GM21737 (cell line): ENCODE data around the gene REXO2.

Experiments used
- ATAC-seq: cut with Tn5 transposase; IDR thresholded peaks from one replicate; pipeline ENCODE4 v1.9.1; 2021; ENCODE audit warnings: mild to moderate bottlenecking, moderate library complexity; ENCODE audit not compliant: unreplicated experiment

Gene REXO2

DNA sequence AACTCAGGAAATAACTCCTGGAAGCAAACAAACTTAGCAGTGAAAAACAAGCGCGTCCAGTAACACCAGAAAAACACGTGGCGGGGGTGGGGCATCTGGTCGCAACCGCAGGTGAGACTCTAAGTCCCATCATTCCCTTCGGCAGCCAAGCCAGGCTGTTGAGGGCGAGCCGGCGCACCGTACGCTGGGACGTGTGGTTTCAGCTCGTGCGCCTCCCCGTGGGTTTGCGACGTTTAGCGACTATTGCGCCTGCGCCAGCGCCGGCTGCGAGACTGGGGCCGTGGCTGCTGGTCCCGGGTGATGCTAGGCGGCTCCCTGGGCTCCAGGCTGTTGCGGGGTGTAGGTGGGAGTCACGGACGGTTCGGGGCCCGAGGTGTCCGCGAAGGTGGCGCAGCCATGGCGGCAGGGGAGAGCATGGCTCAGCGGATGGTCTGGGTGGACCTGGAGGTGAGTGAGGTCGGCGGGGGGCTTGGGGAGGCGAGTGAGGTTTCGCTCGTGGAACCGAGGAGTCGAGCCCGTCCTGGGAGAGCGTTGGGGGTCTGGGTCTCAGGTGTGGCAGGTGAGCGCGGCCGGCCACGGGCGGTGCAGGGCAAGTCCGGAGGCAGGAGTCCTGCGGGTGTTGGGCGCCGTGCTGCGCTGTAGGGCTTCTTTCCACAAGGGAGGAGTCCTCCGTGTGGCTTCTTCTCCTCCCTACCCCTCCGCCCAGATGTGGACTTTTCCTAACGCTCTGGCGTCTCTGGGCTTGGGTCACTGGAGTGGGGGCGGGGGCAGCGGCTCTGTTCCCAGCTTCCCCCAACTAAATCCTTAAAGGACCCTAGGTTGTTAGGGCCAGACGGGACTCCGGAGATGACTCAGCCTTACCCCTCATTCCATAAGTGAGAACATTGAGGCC, at the start of gene REXO2:
Gene REXO2, plus strand, starts transcription at position 239 of the 892 bp plus-strand sequence. Its CDS starts 62 bp downstream, at position 301.
- peak; percentile 100 for ATAC-seq

DNA sequence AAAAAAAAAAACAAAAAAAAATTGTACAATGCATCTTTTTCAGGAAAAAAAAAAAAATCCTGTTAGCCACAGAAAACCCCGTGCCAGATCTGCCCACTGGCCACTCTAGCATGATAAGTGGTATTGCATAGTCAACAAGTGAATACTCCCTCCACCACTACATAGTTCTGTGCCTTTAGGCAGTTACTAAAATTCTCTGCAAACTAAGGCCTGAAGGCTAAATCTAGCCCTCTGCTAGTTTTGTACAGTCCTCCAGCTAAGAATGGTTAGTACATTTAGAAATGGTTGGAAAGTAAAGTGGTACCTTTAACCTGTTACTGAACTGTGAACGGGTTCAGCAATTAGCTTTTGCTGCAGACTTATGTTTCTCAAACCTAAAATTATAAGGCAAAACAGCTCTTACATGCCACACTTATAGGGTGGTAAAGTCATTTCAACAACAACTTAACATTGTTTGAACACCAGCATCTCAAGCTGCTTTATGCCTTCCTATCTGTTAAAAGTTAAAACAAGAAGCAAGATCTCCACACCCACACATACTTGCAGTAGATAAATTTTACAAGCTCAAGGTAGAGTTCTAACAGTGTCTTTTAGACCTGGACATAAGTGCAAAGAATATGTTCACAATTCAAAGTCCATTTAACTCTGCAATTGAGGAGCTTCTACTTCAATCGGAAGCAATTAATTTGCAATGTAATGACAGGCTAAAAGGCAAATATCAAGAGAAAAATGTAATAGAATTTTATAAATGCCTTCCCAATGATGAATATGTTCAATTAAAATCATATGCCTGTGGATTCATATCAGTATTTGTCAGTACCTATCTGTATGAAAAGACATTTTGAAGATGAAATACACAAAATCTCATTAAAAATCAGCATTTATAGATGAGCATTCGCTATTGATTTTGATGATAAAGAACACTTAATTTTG, 46.3 kb upstream of the REXO2 start:
- ATAC-seq: no peak

DNA sequence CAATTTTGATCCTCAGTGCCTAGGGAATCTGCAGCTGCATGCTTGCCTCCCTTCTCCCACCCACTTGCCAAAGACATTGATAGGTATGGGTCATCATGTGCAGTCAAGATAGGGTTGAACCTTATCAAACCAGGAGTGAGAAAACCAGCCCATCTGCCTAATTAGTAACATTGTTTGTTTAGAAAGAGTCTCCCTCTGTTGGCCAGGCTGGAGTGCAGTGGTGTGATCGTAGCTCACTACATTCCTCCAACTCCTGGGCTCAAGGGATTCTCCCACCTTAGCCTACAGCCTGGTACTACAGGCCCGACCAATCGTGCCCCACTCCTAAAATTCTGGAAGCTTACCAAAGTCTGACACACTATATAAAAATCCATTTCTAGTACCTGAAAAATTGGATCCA, 43.5 kb upstream of the REXO2 start:
- ATAC-seq: no peak

DNA sequence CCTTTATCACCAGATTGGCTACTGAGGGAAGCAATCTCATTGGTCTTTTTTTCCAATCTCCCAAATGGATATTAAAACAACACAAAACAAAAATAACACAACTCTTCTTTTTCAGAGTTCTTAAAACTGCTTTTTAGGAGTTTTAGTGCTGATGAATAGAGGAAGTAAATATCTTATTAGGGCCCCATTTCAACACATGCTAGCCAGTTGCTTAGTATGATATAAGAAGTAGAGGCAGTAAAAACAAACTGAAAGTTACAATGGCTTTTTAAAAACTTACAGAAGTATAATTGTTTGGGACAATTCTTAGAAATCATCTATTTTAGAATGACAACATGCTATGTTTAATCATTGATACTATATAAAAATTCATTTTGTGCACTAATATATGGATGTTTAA, 42.4 kb upstream of the REXO2 start:
- no peak for ATAC-seq

DNA sequence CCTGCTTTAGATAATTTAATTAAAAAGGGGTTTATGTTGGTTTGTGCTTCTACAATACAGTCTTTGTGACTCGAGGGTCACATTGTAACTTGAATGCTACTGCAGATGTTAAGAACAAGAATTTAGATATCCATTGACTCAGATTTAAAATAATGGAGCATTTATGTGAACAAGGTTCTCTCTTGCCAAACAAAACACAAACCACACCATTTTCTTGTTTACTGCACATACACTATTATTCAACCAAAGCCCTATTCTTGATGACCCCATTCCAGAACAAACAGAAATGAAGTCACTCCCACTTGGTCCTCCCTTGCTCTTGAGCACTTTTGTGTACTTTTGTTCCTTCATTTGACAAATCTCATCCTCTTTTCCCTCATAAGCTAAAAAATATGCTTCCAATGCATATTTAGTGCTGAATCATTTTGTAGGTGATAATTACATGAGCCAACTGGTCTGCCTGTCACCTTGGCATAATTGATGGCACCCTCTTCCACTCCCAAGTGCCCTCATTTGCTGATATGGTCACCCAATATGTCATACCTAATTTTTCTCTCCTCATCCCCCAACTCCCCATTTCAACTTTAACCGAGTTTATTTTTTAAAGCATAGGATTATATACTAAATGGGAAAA, 41.8 kb upstream of the REXO2 start:
- no peak for ATAC-seq

DNA sequence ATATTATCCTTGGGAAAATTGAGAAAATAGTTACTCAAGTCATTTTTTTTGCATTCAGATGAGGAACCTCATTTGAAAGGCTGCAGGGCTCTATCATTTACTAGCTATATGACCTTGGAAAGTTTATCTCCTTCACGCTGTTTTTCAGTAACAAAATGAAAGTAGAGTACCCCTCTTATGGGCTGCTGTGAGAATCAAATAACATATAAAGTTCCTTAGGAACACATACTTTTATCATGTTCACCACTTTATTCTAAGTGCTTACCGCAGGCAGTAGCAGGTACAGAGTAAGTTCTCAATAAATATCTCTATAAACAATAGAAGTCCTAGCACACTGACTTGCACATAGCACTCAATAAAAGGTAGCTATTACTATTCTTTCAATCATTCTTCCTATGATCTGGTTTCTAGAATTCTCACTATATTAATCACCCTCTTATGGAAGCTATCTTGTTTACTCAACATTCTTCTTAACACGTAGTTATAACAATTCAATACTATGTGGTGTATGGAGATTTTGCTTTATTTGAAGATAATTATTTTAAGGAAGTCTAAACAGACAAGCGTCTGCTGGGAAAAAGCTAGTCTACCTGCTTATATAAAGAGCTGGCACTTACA, 40.9 kb upstream of the REXO2 start:
- ATAC-seq: no peak

DNA sequence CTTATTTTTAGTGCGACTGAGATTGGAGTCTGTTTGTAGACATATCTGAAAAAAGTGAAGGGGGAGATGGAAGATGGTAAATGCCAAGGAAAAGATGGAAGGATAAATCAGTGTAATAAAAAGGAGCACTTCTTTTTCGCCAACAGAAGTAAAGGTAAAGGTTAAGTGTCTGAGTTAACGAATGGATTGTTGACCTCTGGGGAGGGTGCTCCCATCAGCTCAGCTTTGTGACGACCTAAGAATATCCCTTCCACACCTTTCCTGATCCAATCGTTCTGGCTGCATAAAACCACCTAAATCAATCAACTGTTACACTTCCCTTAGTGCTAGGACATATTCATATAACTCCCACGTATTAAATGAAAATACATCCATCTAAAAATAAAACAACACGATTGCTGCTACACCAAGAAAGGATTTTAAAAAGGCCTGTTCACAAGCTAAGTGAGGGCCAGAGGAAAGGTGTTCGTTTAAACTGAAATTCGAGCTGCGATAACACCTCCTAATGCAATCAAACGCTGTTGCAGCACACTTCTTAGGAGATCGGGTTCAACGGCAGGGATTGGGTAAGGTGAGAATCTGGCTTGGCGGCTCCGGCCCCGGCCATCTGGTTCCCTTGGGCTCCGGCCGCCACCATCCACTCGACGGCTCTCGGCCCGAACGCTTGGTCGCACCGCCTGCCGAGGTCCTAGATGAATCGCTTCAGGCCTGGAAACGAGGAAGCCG, 39.6 kb upstream of the REXO2 start:
- no peak for ATAC-seq

DNA sequence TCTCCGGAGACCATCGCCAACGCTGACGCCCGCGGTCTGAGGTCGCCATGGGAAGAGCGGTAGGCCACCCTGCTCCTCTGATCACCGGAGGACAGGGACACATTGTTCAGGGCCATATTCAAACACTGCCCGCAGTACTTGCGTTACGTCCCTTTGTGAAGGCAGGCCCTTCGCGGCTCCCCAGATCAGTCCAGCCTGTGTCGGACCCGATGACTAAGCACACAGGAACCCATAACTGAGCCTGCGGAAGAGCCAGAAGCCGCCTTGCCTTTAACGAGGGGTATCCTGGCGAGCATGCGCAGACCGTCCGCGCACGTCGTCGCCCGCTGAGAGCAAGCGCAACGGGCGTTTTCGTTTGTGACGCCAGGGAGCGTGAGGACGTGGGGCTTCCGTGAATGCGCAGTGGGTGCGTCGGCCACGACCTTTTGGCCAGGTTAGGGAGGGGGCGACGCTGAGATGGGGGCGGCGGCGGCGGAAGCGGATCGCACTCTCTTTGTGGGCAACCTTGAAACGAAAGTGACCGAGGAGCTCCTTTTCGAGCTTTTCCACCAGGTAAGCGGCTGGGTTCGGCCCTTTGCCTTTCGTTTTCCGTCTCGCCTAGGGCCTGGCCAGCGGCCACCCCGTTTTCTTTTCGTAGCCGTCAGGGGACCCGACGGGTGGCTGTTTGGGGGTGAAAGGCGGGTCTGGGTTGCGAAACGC, 38.9 kb upstream of the REXO2 start, which contains the start of the genes C11orf71 and RBM7:
Gene C11orf71, minus strand, starts transcription at position 296 of the 699 bp plus-strand sequence. Its CDS starts 180 bp downstream, at position 116.
Gene RBM7, plus strand, starts transcription at position 451 of the 699 bp plus-strand sequence. Its CDS starts 6 bp downstream, at position 457.
- peak; percentile 92 for ATAC-seq

DNA sequence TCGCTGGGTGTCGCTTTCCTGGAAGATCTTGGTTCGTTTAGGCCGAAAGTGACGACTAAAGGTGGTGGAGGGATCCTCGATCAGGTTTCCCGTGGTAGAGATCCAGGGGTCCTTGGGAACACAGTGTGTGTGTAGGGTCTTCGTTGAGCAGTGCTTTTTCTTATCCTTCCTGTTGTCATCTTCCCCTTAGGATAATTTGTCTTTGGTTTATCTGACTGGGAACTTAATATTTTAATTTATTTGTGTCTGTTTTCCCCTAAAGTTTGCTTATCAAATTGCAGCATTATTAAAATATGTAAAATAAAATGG, 38.4 kb upstream of the REXO2 start:
- ATAC-seq: no peak

DNA sequence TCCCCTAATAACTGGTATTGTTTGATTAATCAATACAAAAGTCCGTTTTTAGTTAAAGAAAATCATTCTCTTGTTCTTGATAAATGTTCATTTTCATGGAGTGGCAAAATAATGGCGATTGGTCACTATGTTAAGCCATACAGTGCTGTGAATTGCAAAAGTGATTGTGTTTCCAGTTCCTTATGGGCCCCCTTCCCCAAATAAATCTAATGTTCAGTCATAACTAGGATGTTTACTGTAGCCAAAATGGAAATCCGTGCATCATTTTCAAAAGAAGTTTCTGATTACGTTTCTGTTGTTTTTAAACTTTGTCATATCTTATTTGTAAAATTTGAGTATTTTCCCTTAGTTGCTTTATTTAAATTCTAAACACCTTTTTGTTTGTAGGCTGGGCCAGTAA, 38.0 kb upstream of the REXO2 start:
- ATAC-seq: no peak

DNA sequence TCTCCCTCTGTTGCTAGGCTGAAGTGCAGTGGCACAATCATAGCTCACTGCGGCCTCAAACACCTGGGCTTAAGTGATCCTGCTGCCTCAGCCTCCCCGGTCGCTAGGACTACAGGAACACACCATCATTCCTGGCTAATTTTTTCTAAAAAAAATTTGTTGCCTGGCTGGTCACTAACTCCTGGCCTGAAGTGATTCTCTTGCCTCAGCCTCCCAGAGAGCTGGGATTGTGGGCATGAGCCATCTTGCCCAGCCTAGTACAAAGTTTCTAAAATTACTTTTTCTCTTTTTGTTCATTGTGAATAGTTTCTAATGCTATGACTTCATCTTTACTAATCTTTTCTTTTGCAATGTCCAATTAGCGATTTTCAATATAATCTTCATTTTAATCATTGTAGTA, 26.3 kb upstream of the REXO2 start:
- no peak for ATAC-seq

DNA sequence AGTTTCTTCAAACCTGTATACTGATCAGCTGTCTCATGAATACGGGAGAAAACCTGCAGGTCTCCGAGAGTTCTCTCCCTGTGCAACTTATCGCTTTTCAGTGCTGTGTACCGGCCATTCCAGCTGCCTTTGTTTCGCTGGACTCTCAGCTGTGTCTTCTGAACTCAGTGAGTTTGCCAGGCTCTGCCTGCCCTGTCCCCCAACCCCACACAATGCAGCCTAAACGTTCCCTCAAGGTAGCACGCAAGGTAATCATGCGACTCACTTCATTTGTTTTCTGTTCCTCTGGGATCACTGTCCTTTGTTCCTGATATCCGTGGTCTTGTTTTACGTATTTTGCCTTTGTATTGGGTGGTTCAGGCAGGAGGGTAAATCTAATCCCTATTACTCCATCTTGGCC, 25.3 kb upstream of the REXO2 start:
- no peak for ATAC-seq

DNA sequence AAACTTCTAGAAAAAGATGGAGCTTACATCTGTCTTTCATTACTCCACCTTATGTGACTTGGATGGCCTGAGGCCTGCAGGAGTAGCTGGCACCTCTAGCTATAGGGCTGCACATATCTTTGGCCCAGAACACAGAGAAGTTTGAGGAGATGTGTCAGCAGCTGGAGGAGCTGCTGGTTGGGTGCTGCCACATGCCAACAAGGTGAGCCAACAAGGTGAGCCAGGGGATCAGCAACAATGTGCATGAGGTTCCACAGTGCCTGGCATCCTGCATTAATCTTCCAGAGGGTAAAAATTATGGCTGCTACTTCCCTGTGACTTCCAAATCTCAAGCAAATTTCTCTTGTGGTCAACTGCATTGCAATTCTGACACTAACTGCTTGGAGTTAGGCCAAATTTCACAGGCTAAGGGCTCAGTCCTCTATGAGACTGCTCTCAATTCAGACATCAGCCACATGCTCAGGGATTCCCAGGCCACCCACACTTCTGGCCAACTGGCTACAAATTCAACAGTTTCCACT, 22.8 kb upstream of the REXO2 start:
- ATAC-seq: no peak

DNA sequence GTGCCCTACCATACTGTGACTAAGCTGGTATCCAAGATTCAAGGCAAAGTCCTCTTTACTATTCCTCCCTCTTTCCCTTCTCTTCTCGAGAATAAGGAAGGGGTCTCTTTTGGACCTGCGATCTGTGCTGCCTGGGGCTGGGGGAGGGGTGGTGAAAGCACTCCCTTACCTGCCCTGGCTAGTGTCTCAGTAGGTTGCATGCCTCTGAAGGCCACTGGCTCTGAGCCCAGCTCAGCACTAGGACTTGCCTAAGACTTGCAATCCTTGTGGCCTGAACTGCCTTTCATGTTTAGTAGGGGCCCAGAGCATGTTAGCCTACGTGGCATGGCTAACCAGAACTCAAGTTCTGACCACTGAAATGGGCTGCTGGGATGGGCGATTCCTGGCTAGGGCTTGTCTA, 13.0 kb upstream of the REXO2 start:
- no peak for ATAC-seq

DNA sequence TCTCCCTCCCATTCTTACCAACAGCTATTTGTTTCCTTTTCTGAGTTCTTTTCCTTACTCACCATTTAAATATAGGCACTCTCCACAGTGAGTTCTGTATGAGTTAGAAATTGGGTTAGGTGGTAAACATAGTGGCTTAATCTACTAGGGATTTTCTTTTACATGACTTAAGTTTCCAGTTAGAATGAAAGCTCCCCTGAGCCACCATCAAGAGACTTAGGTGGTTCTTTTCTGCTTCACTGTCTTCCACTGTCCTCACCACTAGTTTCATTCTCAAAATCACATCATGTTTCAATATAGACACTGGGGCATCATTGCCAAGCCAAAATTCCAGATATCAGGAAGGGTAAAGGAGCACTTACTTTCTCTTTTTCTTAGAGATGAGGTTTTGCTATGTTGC, 9.0 kb upstream of the REXO2 start:
- ATAC-seq: no peak

DNA sequence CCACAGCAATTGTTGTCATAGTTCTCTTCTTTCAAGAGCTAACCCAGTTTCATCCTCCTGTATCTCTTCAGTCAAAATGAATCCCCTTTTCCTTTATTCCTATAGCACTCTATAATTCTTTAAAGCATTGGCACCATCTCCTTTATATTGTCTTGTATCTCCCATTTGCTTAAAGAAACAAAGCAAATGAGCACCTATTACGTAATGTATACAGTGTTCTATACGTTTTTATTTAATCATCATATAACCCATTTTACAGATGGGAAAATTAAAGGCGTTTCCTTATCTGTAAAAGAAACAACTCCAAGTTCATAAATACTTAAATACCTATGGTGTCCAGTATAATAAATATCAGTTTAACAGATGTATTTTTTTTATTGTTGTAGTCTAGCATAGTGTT, 6.4 kb upstream of the REXO2 start:
- no peak for ATAC-seq

DNA sequence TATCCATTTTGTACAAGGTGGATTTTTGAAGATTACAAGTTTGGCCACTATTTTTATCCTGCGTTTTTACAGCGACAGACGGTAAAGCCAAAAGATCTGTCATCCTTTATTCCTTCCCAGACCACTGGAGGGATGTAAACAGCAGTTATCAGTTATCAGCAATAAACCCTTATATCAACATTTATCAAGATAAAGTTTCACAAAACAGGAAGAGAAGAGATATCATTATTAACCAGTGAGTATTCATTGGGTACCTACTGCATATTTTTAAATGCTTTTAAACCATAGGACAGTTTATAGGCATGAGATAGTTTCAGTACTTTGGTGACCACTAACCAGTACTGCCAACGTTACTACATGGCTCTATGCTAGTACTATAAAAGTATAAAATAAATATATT, 5.9 kb upstream of the REXO2 start:
- no peak for ATAC-seq

DNA sequence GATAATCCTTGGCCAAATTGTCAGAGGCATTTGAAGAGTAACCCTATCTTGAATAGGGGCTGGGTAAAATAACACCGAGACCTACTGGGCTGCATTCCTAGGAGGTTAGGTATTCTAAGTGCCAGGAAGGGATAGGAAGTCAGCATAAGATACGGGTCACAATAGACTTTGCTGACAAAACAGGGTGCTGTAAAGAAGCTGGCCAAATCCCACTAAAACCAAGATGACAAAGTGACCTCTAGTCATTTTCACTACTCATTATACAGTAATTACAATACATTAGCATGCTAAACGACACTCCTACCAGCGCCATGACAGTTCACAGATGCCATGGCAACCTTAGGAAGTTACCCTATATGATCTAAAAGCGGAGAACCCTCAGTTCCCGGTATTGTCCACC, 964 bp upstream of the REXO2 start:
- ATAC-seq: no peak

DNA sequence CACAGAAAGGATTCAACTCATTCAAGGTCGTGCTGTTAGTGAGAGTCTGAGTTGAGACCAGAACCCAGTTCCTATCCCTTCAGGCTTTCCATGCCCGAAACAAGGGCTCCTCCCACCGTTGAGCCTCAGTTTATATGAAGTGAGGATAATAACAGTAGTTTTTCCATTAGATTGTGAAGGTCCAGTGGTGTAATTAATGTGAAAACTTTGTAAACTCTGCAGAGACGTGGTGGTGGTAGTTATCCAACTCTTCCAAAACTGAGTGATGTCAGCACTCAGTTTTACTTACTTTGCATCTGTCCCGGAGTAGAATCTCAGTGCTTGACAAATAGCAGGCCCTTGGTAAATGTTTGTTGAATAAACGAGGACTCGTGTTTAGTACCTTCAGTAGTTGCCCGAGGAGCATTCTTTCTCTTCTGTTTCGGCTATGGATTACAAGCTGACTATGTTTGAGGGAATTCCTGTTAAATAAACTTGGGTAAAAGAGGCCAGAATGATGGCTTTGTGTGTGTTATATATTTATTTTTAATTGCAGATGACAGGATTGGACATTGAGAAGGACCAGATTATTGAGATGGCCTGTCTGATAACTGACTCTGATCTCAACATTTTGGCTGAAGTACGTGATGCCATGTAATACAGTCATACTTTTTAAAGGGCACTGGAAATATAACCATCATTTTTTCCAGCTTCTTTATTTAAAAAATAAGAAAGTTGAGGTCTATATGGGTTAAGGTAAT, 1.0 kb downstream of the REXO2 start:
- no peak for ATAC-seq
